Keratinocyte (primary cell): ENCODE data around the gene ALKBH5.

Experiments used
- CTCF ChIP-seq, 3 experiments: IDR thresholded peaks in 1 of 3; conservative IDR thresholded peaks in 1 of 3; optimal IDR thresholded peaks in 1 of 3; 2 replicates in 2 of 3; 3 replicates in 1 of 3; pipeline versions ENCODE3 to v1.5.1; 2011; ENCODE audit warnings: low read length in 3 of 3, mild to moderate bottlenecking in 3 of 3, moderate library complexity in 2 of 3, control low read depth in 1 of 3, inconsistent platforms in 1 of 3; ENCODE audit not compliant: insufficient read depth in 2 of 3; ENCODE audit errors: extremely low read depth in 1 of 3
- EZH2 ChIP-seq: IDR thresholded peaks from one replicate; pipeline ENCODE4 v1.6.1; 2012; ENCODE audit warnings: inconsistent platforms, mild to moderate bottlenecking, low read length, moderate library complexity

DNA sequence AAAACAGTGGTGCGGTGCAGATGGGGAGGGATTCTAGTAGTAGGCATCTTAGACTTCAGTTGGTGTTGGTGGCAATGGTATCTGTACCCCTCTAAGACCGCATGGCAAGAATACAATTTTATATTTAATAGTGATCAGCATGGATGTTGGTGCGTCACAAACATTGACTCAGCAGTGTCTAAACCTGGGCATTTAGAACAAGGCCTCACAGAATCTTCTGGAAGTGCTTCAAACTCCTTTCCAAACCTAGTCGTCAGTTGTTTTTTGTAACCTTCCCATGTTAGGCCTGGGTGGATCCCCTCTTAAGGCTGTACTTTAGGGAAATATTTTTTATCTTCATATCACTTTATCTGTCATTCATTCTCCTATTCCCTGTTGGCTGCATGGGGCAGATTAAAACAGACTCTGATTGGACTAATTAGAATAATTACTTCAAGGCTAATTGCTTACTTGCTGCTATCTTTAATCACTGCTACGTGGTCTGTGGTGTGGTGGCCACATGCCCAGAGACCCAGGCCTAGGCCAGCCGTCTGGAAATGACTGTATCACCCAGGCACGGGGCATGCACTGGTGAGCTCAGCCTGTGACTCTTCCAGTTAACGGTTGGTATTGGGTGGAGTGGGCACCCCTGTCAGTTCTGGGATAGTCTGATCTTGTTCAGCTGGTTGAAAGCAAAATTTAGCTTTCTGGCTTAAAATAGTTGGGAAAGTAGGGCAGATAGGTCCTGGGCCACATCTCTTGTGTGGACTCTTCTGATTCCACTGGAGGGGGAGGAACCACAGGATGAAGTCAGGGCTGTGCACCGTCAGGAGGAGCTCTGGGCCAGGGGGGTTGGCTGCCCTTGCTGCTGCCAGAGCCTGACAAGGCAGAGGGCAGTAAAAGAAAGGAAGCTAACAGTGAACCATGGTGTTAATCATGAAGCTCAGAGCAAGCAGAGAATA lies 4.5 kb downstream of the ALKBH5 start:
- TF ChIP-seq CTCF (optimal IDR thresholded peaks at IDR 0.05 in 1 of 3, IDR thresholded peaks at IDR 0.05 in 1 of 3, conservative IDR thresholded peaks at IDR 0.05 in 1 of 3; ENCODE audit: extremely low read depth in 1 of 3, insufficient read depth in 2 of 3, low read length in 3 of 3) (no peak), EZH2 (no peak)
